Stimulated activated effector memory CD8-positive, alpha-beta T cell treated with anti-CD3 and anti-CD28 coated beads, Interleukin-12 subunit alpha, Interleukin-12 subunit beta, amount 100 ng/mL, for 72 hours (primary cell): ENCODE data around the gene ADAM22.

Experiments used
- ATAC-seq: fragments of 150-1000 bp; cut with Tn5 transposase; 2 replicates; pipeline ENCODE4 v1.10.0; 2021
- DNase-seq, 2 donors: peaks; one replicate each; pipeline ENCODE4 v3.0.0; 2021 to 2022; ENCODE audit warnings: low spot score in 2 of 2
- H3K27ac Mint-ChIP-seq: one replicate; pipeline ENCODE4 v1.8.0; 2022; ENCODE audit warnings: mild to moderate bottlenecking, mixed read lengths
- H3K36me3 Mint-ChIP-seq: one replicate; pipeline ENCODE4 v1.8.0; 2022; ENCODE audit warnings: mild to moderate bottlenecking, mixed read lengths
- H3K4me1 Mint-ChIP-seq: one replicate; pipeline ENCODE4 v1.8.0; 2022; ENCODE audit warnings: mixed read lengths
- H3K4me3 Mint-ChIP-seq: one replicate; pipeline ENCODE4 v1.8.0; 2022; ENCODE audit warnings: mild to moderate bottlenecking, mixed read lengths
- H3K9me3 Mint-ChIP-seq: one replicate; pipeline ENCODE4 v1.8.0; 2022; ENCODE audit warnings: mixed read lengths

The ADAM22 gene

DNA sequence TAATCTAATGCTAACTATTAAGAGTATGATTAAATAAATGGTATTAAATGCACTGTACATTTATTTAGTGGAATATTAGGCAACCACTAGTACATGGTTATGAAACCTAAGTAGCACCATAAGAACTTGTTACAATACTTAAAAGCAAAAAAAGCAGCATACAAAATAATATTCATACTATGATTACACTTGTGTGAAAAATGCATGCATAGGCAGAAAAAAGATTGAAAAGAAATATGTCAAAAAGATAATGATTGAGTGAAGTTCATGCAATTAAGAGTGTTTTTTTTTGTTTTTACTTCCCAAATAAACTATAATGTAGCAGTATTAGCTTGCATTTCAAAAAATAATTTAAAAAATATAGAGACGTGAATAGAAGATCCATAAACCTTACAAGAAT is 305.8 kb downstream of the ADAM22 start:
- ATAC-seq, result no peak
- no peak overlapping the region for H3K27ac Mint-ChIP-seq

DNA sequence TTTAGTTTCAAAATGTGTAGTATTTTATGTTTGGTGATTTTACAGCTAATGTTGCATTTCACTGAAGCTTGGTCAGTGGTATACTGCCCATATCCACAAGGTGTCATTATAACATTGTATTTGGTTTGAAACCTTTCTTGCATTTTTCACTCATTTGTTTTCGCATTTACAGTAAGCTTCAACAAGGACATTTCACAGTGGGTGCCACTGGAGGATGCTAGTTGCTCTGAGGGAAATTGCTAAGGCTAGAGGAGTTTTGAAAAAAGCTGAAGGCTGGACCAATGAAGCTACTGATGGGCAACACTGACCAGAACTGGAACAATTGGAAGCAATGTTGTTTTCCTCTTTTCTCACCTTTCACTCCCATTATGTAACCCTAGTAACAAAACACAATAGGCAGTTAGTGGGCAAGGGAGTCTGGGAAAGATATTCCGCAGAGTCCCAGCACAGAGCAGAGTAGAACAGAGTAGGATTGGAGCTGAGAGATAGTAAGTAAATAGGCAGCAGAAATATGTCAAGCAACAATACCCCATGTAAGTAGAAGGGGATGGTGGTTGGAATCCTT is 309.4 kb downstream of the ADAM22 start:
- Mint-ChIP-seq H3K36me3 (no peaks in the 10 kb centered on the region), H3K9me3 (no peaks in the 10 kb centered on the region), H3K27ac (no peak overlapping the region), H3K4me3 (no peak overlapping the region), H3K4me1 (no peaks in the 10 kb centered on the region)
- ATAC-seq (peak; percentile 47), DNase-seq (no peak)

More for the DNA sequence above, 305.8 kb downstream of the ADAM22 start:
- Mint-ChIP-seq H3K9me3 (no peaks in the 10 kb centered on the region), H3K36me3 (no peaks in the 10 kb centered on the region), H3K4me3 (no peak overlapping the region), H3K4me1 (no peaks in the 10 kb centered on the region)
- no peak for DNase-seq

DNA sequence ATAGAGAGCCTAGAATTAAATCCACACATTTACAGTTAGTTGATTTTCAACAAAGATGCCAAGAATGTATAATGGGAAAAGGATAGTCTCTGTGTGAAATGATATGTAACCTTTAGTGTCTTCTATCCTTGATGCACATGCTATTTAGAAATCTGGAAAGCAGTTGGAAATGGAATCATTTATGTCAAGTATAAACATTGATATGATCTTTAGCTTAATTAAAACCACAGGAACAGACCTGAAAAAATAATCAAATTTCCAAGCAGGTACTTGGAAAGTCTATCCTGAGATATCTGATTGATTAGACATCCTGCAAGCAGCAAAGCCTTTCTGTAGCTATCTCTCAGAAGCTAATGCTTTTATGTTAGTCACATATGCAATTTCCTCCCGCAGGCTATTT is 310.2 kb downstream of the ADAM22 start:
- DNase-seq (no peak), ATAC-seq (no peak)
- no peaks in the 10 kb centered on the region for H3K4me1 Mint-ChIP-seq
- H3K27ac Mint-ChIP-seq, result no peak overlapping the region
- H3K9me3 Mint-ChIP-seq, result no peaks in the 10 kb centered on the region
- no peak overlapping the region for H3K4me3 Mint-ChIP-seq
- no peaks in the 10 kb centered on the region for H3K36me3 Mint-ChIP-seq
